Parathyroid adenoma (tissue), 2 donors: ENCODE data around the gene SEMA5B.

Experiments used
- H2AFZ ChIP-seq: fragments of 300-600 bp; sonication (generic); one replicate; pipeline ENCODE4 v1.7.0; 2017; ENCODE audit warnings: antibody characterized with exemption, mild to moderate bottlenecking
- H3K27ac ChIP-seq: fragments of 300-600 bp; sonication (generic); one replicate; pipeline ENCODE4 v1.7.0; 2017
- H3K27me3 ChIP-seq: fragments of 300-600 bp; sonication (generic); one replicate; pipeline ENCODE4 v1.7.0; 2017; ENCODE audit warnings: low read length; ENCODE audit not compliant: control insufficient read depth, insufficient read depth
- H3K36me3 ChIP-seq: fragments of 300-600 bp; sonication (generic); one replicate; pipeline ENCODE4 v1.7.0; 2017; ENCODE audit warnings: low read length; ENCODE audit not compliant: control insufficient read depth, insufficient read depth
- H3K4me1 ChIP-seq: fragments of 300-600 bp; sonication (generic); one replicate; pipeline ENCODE4 v1.7.0; 2017; ENCODE audit warnings: control low read depth
- H3K4me2 ChIP-seq: fragments of 300-600 bp; sonication (generic); one replicate; pipeline ENCODE4 v1.7.0; 2017; ENCODE audit warnings: low read length
- H3K4me3 ChIP-seq: fragments of 300-600 bp; sonication (generic); one replicate; pipeline ENCODE4 v1.7.0; 2017; ENCODE audit warnings: low read depth, low read length
- H3K79me2 ChIP-seq: fragments of 300-600 bp; sonication (generic); one replicate; pipeline ENCODE4 v1.7.0; 2017; ENCODE audit warnings: control low read depth
- H3K9ac ChIP-seq: fragments of 300-600 bp; sonication (generic); one replicate; pipeline ENCODE4 v1.7.0; 2017; ENCODE audit warnings: mild to moderate bottlenecking
- H3K9me3 ChIP-seq: fragments of 300-600 bp; sonication (generic); one replicate; pipeline ENCODE4 v1.7.0; 2017; ENCODE audit warnings: low read length; ENCODE audit not compliant: control insufficient read depth
- CTCF ChIP-seq: fragments of 300-600 bp; sonication (generic); IDR thresholded peaks from one replicate; pipeline ENCODE4 v1.7.0; 2017; ENCODE audit warnings: antibody characterized with exemption, mild to moderate bottlenecking
- donor health status: primary hyperparathyroidism.

Gene SEMA5B

GRCh38 chr3:122989856-122990575, 37.5 kb downstream of the SEMA5B start:
- Histone ChIP-seq H3K36me3 (no peaks in the 10 kb centered on the region), H2AFZ (no peak overlapping the region), H3K27me3 (no peaks in the 10 kb centered on the region), H3K4me2 (no peak overlapping the region), H3K79me2 (no peaks in the 10 kb centered on the region), H3K9ac (no peak overlapping the region), H3K4me3 (no peak overlapping the region), H3K4me1 (peaks cover 6% of the 10 kb centered on the region), H3K27ac (no peak overlapping the region), H3K9me3 (no peaks in the 10 kb centered on the region)
- no peak for TF ChIP-seq CTCF

- H3K4me2 ChIP-seq, result no peak overlapping the region
- H3K36me3 ChIP-seq, result no peaks in the 10 kb centered on the region
- no peak overlapping the region for H3K27ac ChIP-seq
- no peaks in the 10 kb centered on the region for H3K9me3 ChIP-seq
- TF ChIP-seq CTCF, result no peak
- no peak overlapping the region for H3K4me3 ChIP-seq
- H3K79me2 ChIP-seq, result no peaks in the 10 kb centered on the region
- H2AFZ ChIP-seq, result no peak overlapping the region
- H3K4me1 ChIP-seq, result peaks cover 6% of the 10 kb centered on the region
- H3K27me3 ChIP-seq, result no peaks in the 10 kb centered on the region
- H3K9ac ChIP-seq, result no peak overlapping the region
Measured at GRCh38 chr3:122988508-122988907, 39.1 kb downstream of the SEMA5B start.

- no peaks in the 10 kb centered on the region for H3K36me3 ChIP-seq
Measured at GRCh38 chr3:122987736-122988319, 39.7 kb downstream of the SEMA5B start.

GRCh38 chr3:122987231-122987630, 40.3 kb downstream of the SEMA5B start:
- Histone ChIP-seq H3K27ac (no peak overlapping the region), H3K36me3 (no peaks in the 10 kb centered on the region), H2AFZ (no peak overlapping the region), H3K27me3 (no peaks in the 10 kb centered on the region), H3K4me2 (no peak overlapping the region), H3K4me3 (no peak overlapping the region), H3K79me2 (no peaks in the 10 kb centered on the region), H3K4me1 (peaks cover 6% of the 10 kb centered on the region), H3K9ac (no peak overlapping the region), H3K9me3 (no peaks in the 10 kb centered on the region)
- no peak for TF ChIP-seq CTCF

More at GRCh38 chr3:122987736-122988319, 39.7 kb downstream of the SEMA5B start:
- TF ChIP-seq CTCF, result no peak
- Histone ChIP-seq H3K79me2 (no peaks in the 10 kb centered on the region), H3K4me3 (no peak overlapping the region), H2AFZ (no peak overlapping the region), H3K9me3 (no peaks in the 10 kb centered on the region), H3K27ac (no peak overlapping the region), H3K27me3 (no peaks in the 10 kb centered on the region), H3K9ac (no peak overlapping the region), H3K4me2 (no peak overlapping the region), H3K4me1 (peaks cover 6% of the 10 kb centered on the region)

GRCh38 chr3:122986693-122987179, 40.8 kb downstream of the SEMA5B start:
- H3K36me3 ChIP-seq, result no peaks in the 10 kb centered on the region
- no peak overlapping the region for H3K4me2 ChIP-seq
- no peak overlapping the region for H3K27ac ChIP-seq
- H3K79me2 ChIP-seq, result no peaks in the 10 kb centered on the region
- no peak overlapping the region for H2AFZ ChIP-seq
- H3K27me3 ChIP-seq, result no peaks in the 10 kb centered on the region
- no peak for TF ChIP-seq CTCF
- H3K4me3 ChIP-seq, result no peak overlapping the region
- H3K9me3 ChIP-seq, result no peaks in the 10 kb centered on the region
- H3K9ac ChIP-seq, result no peak overlapping the region
- peaks cover 6% of the 10 kb centered on the region for H3K4me1 ChIP-seq
